Astrocyte (in vitro differentiated cells and primary cell): Measurements from ENCODE around the gene MCAM. TPM values are rescaled to one million over a fixed set of nuclear protein-coding genes. Genes with fewer than 3 reads are reported as not detected.

Source experiments
- DNase-seq: peaks from one replicate; pipeline ENCODE4 v3.0.0-alpha.2; 2010; ENCODE audit warnings: low read depth
- FAIRE-seq: peaks from 2 replicates; lab custom pipeline; 2011; peaks lifted over from hg19 to GRCh38; lab: Jason Lieb, UNC
- H2AFZ ChIP-seq: 2 replicates; pipeline ENCODE4 v1.6.0; 2012; ENCODE audit warnings: low read depth, low read length, inconsistent platforms
- H3K27ac ChIP-seq: 2 replicates; pipeline ENCODE4 v1.5.1; 2011; ENCODE audit warnings: low read depth, low read length, inconsistent platforms
- H3K27me3 ChIP-seq: 2 replicates; pipeline ENCODE4 v1.6.0; 2011; ENCODE audit warnings: low read length, inconsistent platforms; ENCODE audit not compliant: insufficient read depth
- H3K36me3 ChIP-seq: 2 replicates; pipeline ENCODE4 v1.5.1; 2011; ENCODE audit warnings: low read length, inconsistent platforms; ENCODE audit not compliant: insufficient read depth
- H3K4me1 ChIP-seq: 2 replicates; pipeline ENCODE4 v1.5.1; 2011; ENCODE audit warnings: low read length, inconsistent platforms; ENCODE audit not compliant: insufficient read depth
- H3K4me2 ChIP-seq: 2 replicates; pipeline ENCODE4 v1.6.0; 2012; ENCODE audit warnings: low read length, inconsistent platforms
- H3K4me3 ChIP-seq: 2 replicates; pipeline ENCODE4 v1.5.1; 2011; ENCODE audit warnings: low read depth, mild to moderate bottlenecking, low read length, inconsistent platforms; ENCODE audit not compliant: insufficient read depth
- H3K79me2 ChIP-seq: 2 replicates; pipeline ENCODE4 v1.6.0; 2012; ENCODE audit warnings: mild to moderate bottlenecking, low read length, inconsistent platforms; ENCODE audit not compliant: insufficient read depth
- H3K9ac ChIP-seq: 2 replicates; pipeline ENCODE4 v1.6.0; 2012; ENCODE audit warnings: mild to moderate bottlenecking, low read length, inconsistent platforms
- H3K9me3 ChIP-seq: 2 replicates; pipeline ENCODE4 v1.5.1; 2012; ENCODE audit warnings: low read depth, mild to moderate bottlenecking, low read length, inconsistent platforms; ENCODE audit not compliant: insufficient read depth
- H4K20me1 ChIP-seq: 2 replicates; pipeline ENCODE4 v1.6.0; 2012; ENCODE audit warnings: low read length, inconsistent platforms; ENCODE audit not compliant: insufficient read depth
- H3K27ac Mint-ChIP-seq: one replicate; pipeline ENCODE4 v1.8.0; 2021; ENCODE audit warnings: mild to moderate bottlenecking, mixed read lengths; ENCODE audit not compliant: unreplicated experiment
- H3K27me3 Mint-ChIP-seq: one replicate; pipeline ENCODE4 v1.8.0; 2021; ENCODE audit warnings: low read depth, mixed read lengths; ENCODE audit not compliant: unreplicated experiment
- H3K36me3 Mint-ChIP-seq: one replicate; pipeline ENCODE4 v1.8.0; 2021; ENCODE audit warnings: low read depth, mixed read lengths; ENCODE audit not compliant: unreplicated experiment
- H3K4me1 Mint-ChIP-seq: one replicate; pipeline ENCODE4 v1.8.0; 2021; ENCODE audit warnings: low read depth, mixed read lengths; ENCODE audit not compliant: unreplicated experiment
- H3K4me3 Mint-ChIP-seq: one replicate; pipeline ENCODE4 v1.8.0; 2021; ENCODE audit warnings: mild to moderate bottlenecking, moderate library complexity, mixed read lengths; ENCODE audit not compliant: unreplicated experiment
- H3K9me3 Mint-ChIP-seq: one replicate; pipeline ENCODE4 v1.8.0; 2021; ENCODE audit warnings: mild to moderate bottlenecking, mixed read lengths; ENCODE audit not compliant: unreplicated experiment
- CTCF ChIP-seq: IDR thresholded peaks from 2 replicates; pipeline ENCODE4 v1.5.1; 2011; ENCODE audit warnings: low read depth, mild to moderate bottlenecking, inconsistent platforms, low read length, moderate library complexity; ENCODE audit not compliant: insufficient read depth
- EZH2 ChIP-seq: IDR thresholded peaks from 2 replicates; pipeline ENCODE4 v1.6.1; 2012; ENCODE audit warnings: mild to moderate bottlenecking, low read length, inconsistent platforms; ENCODE audit not compliant: insufficient read depth
- total RNA-seq: library from RNA; stranded (reverse); gene quantifications from 2 replicates; pipeline ENCODE4 v1.2.1, GENCODE V29; 2021

The MCAM gene
- total RNA-seq, 1 donor from 2014 or later: 213 TPM

GRCh38 chr11:119290894-119291497 lies 25.9 kb downstream of the MCAM start:
- DNase-seq: no peak
- Mint-ChIP-seq H3K9me3 (no peaks in the 10 kb centered on the region), H3K4me3 (no peak overlapping the region), H3K27ac (no peak overlapping the region), H3K4me1 (no peaks in the 10 kb centered on the region), H3K36me3 (peaks cover 19% of the 10 kb centered on the region), H3K27me3 (no peaks in the 10 kb centered on the region)
- H3K4me1 ChIP-seq: no peaks in the 10 kb centered on the region
- no peak overlapping the region for H3K27ac ChIP-seq
- H2AFZ ChIP-seq: no peak overlapping the region
- peaks cover 4% of the 10 kb centered on the region for H4K20me1 ChIP-seq
- no peak overlapping the region for H3K4me3 ChIP-seq
- peaks cover 6% of the 10 kb centered on the region for H3K9me3 ChIP-seq
- no peak overlapping the region for H3K9ac ChIP-seq
- H3K27me3 ChIP-seq: no peaks in the 10 kb centered on the region
- no peak for FAIRE-seq
- peaks cover 21% of the 10 kb centered on the region for H3K36me3 ChIP-seq
- no peak for TF ChIP-seq EZH2
- TF ChIP-seq CTCF: no peak
- H3K4me2 ChIP-seq: no peak overlapping the region
- H3K79me2 ChIP-seq: peaks cover 3% of the 10 kb centered on the region

GRCh38 chr11:119288219-119288618 lies 28.7 kb downstream of the MCAM start:
- peaks cover 28% of the 10 kb centered on the region for H3K36me3 ChIP-seq
- H3K9ac ChIP-seq: no peak overlapping the region
- peaks cover 6% of the 10 kb centered on the region for H3K9me3 ChIP-seq
- H3K27ac Mint-ChIP-seq: no peak overlapping the region
- H3K4me1 Mint-ChIP-seq: peaks cover 6% of the 10 kb centered on the region
- FAIRE-seq (no peak), DNase-seq (no peak)
- H3K36me3 Mint-ChIP-seq: peaks cover 20% of the 10 kb centered on the region
- H3K27ac ChIP-seq: no peak overlapping the region
- TF ChIP-seq CTCF: no peak
- no peak for TF ChIP-seq EZH2
- H3K4me3 ChIP-seq: no peak overlapping the region
- H3K9me3 Mint-ChIP-seq: no peaks in the 10 kb centered on the region
- no peaks in the 10 kb centered on the region for H3K4me1 ChIP-seq
- no peaks in the 10 kb centered on the region for H3K27me3 Mint-ChIP-seq
- no peak overlapping the region for H3K4me3 Mint-ChIP-seq
- H3K4me2 ChIP-seq: no peak overlapping the region
- H3K27me3 ChIP-seq: no peaks in the 10 kb centered on the region
- H4K20me1 ChIP-seq: peaks cover 4% of the 10 kb centered on the region
- peaks cover 3% of the 10 kb centered on the region for H3K79me2 ChIP-seq
- no peak overlapping the region for H2AFZ ChIP-seq

GRCh38 chr11:119285431-119285830 lies 31.5 kb downstream of the MCAM start:
- Mint-ChIP-seq H3K36me3 (peaks cover 10% of the 10 kb centered on the region), H3K4me3 (no peak overlapping the region), H3K27me3 (no peaks in the 10 kb centered on the region), H3K9me3 (no peaks in the 10 kb centered on the region), H3K27ac (no peak overlapping the region), H3K4me1 (peaks cover 6% of the 10 kb centered on the region)
- no peak overlapping the region for H3K4me2 ChIP-seq
- H3K36me3 ChIP-seq: peaks cover 21% of the 10 kb centered on the region
- no peak overlapping the region for H3K27ac ChIP-seq
- H3K79me2 ChIP-seq: peaks cover 3% of the 10 kb centered on the region
- no peak overlapping the region for H3K4me3 ChIP-seq
- H3K9ac ChIP-seq: no peak overlapping the region
- no peak overlapping the region for H2AFZ ChIP-seq
- no peak for DNase-seq
- no peaks in the 10 kb centered on the region for H3K9me3 ChIP-seq
- no peaks in the 10 kb centered on the region for H3K4me1 ChIP-seq
- H4K20me1 ChIP-seq: peaks cover 4% of the 10 kb centered on the region
- FAIRE-seq: no peak
- TF ChIP-seq CTCF: no peak
- TF ChIP-seq EZH2: no peak
- H3K27me3 ChIP-seq: no peaks in the 10 kb centered on the region
